Uterus (tissue), 2 donors: ENCODE results near the gene SNTB2.

Source experiments
- POLR2A ChIP-seq, 2 donors: fragments of 450-650 bp; IDR thresholded peaks; one replicate each; pipeline ENCODE4 v1.6.1; 2016; ENCODE audit warnings: antibody characterized with exemption in 2 of 2, mild to moderate bottlenecking in 1 of 2, moderate library complexity in 1 of 2
- TF ChIP-seq, protein P1 (sequence below), 4 experiments: fragments of 200-600 bp in 2 of 4; fragments of 450-650 bp in 2 of 4; sonication (generic) in 2 of 4; IDR thresholded peaks; one replicate each; pipeline ENCODE4 v1.5.1; 2016 to 2019; ENCODE audit warnings: antibody characterized with exemption in 4 of 4, mild to moderate bottlenecking in 2 of 4, moderate library complexity in 1 of 4

- no peak for TF ChIP-seq POLR2A (IDR thresholded peaks at IDR 0.05)
- TF ChIP-seq, protein P1, sequence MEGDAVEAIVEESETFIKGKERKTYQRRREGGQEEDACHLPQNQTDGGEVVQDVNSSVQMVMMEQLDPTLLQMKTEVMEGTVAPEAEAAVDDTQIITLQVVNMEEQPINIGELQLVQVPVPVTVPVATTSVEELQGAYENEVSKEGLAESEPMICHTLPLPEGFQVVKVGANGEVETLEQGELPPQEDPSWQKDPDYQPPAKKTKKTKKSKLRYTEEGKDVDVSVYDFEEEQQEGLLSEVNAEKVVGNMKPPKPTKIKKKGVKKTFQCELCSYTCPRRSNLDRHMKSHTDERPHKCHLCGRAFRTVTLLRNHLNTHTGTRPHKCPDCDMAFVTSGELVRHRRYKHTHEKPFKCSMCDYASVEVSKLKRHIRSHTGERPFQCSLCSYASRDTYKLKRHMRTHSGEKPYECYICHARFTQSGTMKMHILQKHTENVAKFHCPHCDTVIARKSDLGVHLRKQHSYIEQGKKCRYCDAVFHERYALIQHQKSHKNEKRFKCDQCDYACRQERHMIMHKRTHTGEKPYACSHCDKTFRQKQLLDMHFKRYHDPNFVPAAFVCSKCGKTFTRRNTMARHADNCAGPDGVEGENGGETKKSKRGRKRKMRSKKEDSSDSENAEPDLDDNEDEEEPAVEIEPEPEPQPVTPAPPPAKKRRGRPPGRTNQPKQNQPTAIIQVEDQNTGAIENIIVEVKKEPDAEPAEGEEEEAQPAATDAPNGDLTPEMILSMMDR (IDR thresholded peaks at IDR 0.05), result no peak
Observed at GRCh38 chr16:69225121-69225520, 38.2 kb downstream of the SNTB2 start.
